ENCODE measurements around the gene SLC4A1AP. TPM values are rescaled to one million over a fixed set of nuclear protein-coding genes. Genes with fewer than 3 reads are reported as not detected.
A peak's percentile ranks its signal among the peaks of the same experiment; 100 is the strongest.
"Not testable (repeated sequence)": the region's sequence is repeated elsewhere in the genome, so short reads cannot be mapped to it uniquely, and the experiment has no call there.

The SLC4A1AP gene
- polyA plus RNA-seq, 1 experiment, result 8.8 TPM

GRCh38 chr2:27672723-27673486, 9.2 kb downstream of the SLC4A1AP start:
- no peak for DNase-seq (ENCODE audit: low read depth)
- peaks cover 7% of the 10 kb centered on the region for H3K36me3 ChIP-seq (ENCODE audit: control insufficient read depth, insufficient read depth, low read length)
- H3K4me3 ChIP-seq (ENCODE audit: low read depth, low read length), result no peak overlapping the region
- ChIA-PET CTCF (interaction anchor here (0.6 to 0.9 kb wide), 2 partner anchors 10 to 778 kb away, joined by 3 read pairs; no protein-coding TSS in a partner anchor), POLR2A (no interaction called here)
- H3K27me3 ChIP-seq (ENCODE audit: control insufficient read depth, insufficient read depth, low read length), result no peaks in the 10 kb centered on the region
- TF ChIP-seq CTCF (IDR thresholded peaks at IDR 0.05; ENCODE audit: insufficient read depth, low read depth, low read length), result no peak

GRCh38 chr2:27680571-27680970, 16.9 kb downstream of the SLC4A1AP start:
- no peak for TF ChIP-seq CTCF (IDR thresholded peaks at IDR 0.05; ENCODE audit: insufficient read depth, low read depth, low read length)
- ChIA-PET POLR2A (interaction anchor here (0.6 kb wide), 1 partner anchor 12 kb away, joined by 3 read pairs; no protein-coding TSS in a partner anchor), CTCF (no interaction called here)
- H3K4me3 ChIP-seq (ENCODE audit: low read depth, low read length), result no peak overlapping the region
- no peak for DNase-seq (ENCODE audit: low read depth)
- H3K36me3 ChIP-seq (ENCODE audit: control insufficient read depth, insufficient read depth, low read length), result peaks cover 2% of the 10 kb centered on the region; the same call in 1 of the 2 replicates
- no peaks in the 10 kb centered on the region for H3K27me3 ChIP-seq (ENCODE audit: control insufficient read depth, insufficient read depth, low read length)

GRCh38 chr2:27681841-27682240, 18.2 kb downstream of the SLC4A1AP start:
- peak; percentile 15 for DNase-seq (ENCODE audit: low read depth)

GRCh38 chr2:27682334-27682771, 18.7 kb downstream of the SLC4A1AP start:
- H3K27me3 ChIP-seq (ENCODE audit: control insufficient read depth, insufficient read depth, low read length); H3K36me3 ChIP-seq (ENCODE audit: control insufficient read depth, insufficient read depth, low read length); H3K4me3 ChIP-seq (ENCODE audit: low read depth, low read length): not testable (repeated sequence)
- DNase-seq (ENCODE audit: low read depth), result peak; percentile 85
- POLR2A ChIA-PET, result interaction anchor here (0.7 kb wide), 1 partner anchor 35 kb away, joined by 7 read pairs; no protein-coding TSS in a partner anchor
- CTCF ChIA-PET, result interaction anchor here (0.7 to 4.3 kb wide), 18 partner anchors 9 to 785 kb away, joined by 3 to 28 read pairs (median 6); partner anchors contain the start of genes PPM1G, SLC4A1AP and SUPT7L

More at GRCh38 chr2:27681841-27682240, 18.2 kb downstream of the SLC4A1AP start:
- H3K4me3 ChIP-seq (ENCODE audit: low read depth, low read length), result no peak overlapping the region
- peaks cover 5% of the 10 kb centered on the region; the same call in 1 of the 2 replicates for H3K36me3 ChIP-seq (ENCODE audit: control insufficient read depth, insufficient read depth, low read length)
- no peaks in the 10 kb centered on the region for H3K27me3 ChIP-seq (ENCODE audit: control insufficient read depth, insufficient read depth, low read length)
- ChIA-PET CTCF (interaction anchor here (0.7 to 4.3 kb wide), 12 partner anchors 10 to 786 kb away, joined by 3 to 28 read pairs (median 4); partner anchors contain the start of gene PPM1G), POLR2A (interaction anchor here (0.7 kb wide), 1 partner anchor 35 kb away, joined by 7 read pairs; no protein-coding TSS in a partner anchor)
- no peak for TF ChIP-seq CTCF (IDR thresholded peaks at IDR 0.05; ENCODE audit: insufficient read depth, low read depth, low read length)

GRCh38 chr2:27683390-27684071, 19.8 kb downstream of the SLC4A1AP start:
- POLR2A ChIA-PET, result interaction anchor here (0.7 kb wide), 1 partner anchor 885 kb away, joined by 3 read pairs; no protein-coding TSS in a partner anchor

GRCh38 chr2:27685006-27685405, 21.3 kb downstream of the SLC4A1AP start:
- H3K27me3 ChIP-seq (ENCODE audit: control insufficient read depth, insufficient read depth, low read length); POLR2A ChIA-PET; DNase-seq (ENCODE audit: low read depth); H3K4me3 ChIP-seq (ENCODE audit: low read depth, low read length); H3K36me3 ChIP-seq (ENCODE audit: control insufficient read depth, insufficient read depth, low read length): not testable (repeated sequence)
- CTCF ChIA-PET, result interaction anchor here (1.4 to 4.3 kb wide), 4 partner anchors 16 to 768 kb away, joined by 3 to 28 read pairs (median 8); no protein-coding TSS in a partner anchor

More at GRCh38 chr2:27683390-27684071, 19.8 kb downstream of the SLC4A1AP start:
- TF ChIP-seq CTCF (IDR thresholded peaks at IDR 0.05; ENCODE audit: insufficient read depth, low read depth, low read length), result peak; percentile 83
- Histone ChIP-seq H3K27me3 (ENCODE audit: control insufficient read depth, insufficient read depth, low read length) (no peaks in the 10 kb centered on the region; the same call in 1 of the 2 replicates), H3K4me3 (ENCODE audit: low read depth, low read length) (no peak overlapping the region), H3K36me3 (ENCODE audit: control insufficient read depth, insufficient read depth, low read length) (peaks cover 6% of the 10 kb centered on the region)
- CTCF ChIA-PET, result interaction anchor here (0.6 to 4.3 kb wide), 36 partner anchors 8 to 814 kb away, joined by 3 to 28 read pairs (median 4); partner anchors contain the start of genes CCDC121, GPN1, PPM1G and SLC4A1AP
- peak; percentile 54 for DNase-seq (ENCODE audit: low read depth)

All from BJ (cell line).